HepG2 (cell line): ENCODE measurements around the gene SHISA7. TPM values are rescaled to one million over a fixed set of nuclear protein-coding genes. Genes with fewer than 3 reads are reported as not detected.
A peak's percentile ranks its signal among the peaks of the same experiment; 100 is the strongest.

Experiments
- ASH2L ChIP-seq: fragments of 300-600, 200-600 bp; sonication (generic); IDR thresholded peaks from 2 replicates; pipeline ENCODE4 v1.7.0; 2017; ENCODE audit warnings: low read depth, mild to moderate bottlenecking, moderate library complexity, mixed read lengths, low read length; ENCODE audit not compliant: insufficient read length
- CENPT ChIP-seq: sonication (generic); formaldehyde crosslinking; IDR thresholded peaks from 2 replicates; pipeline ENCODE4 v1.8.0; 2022; ENCODE audit warnings: low read depth, mild to moderate bottlenecking, moderate library complexity, missing genetic modification reagents
- DNMT3B ChIP-seq: conservative IDR thresholded peaks from 2 replicates; pipeline ENCODE4 v1.6.1; 2016; ENCODE audit warnings: missing biosample characterization, control low read depth
- EHMT2 ChIP-seq: fragments of 200-600 bp; sonication (generic); IDR thresholded peaks from 2 replicates; pipeline ENCODE4 v1.7.0; 2017; ENCODE audit warnings: antibody characterized with exemption, low read depth, low read length, borderline replicate concordance
- ESRRA ChIP-seq: sonication (generic); formaldehyde crosslinking; IDR thresholded peaks from 2 replicates; pipeline ENCODE4 v1.5.1; 2020; ENCODE audit warnings: mild to moderate bottlenecking, low read depth, missing genetic modification reagents
- FOXM1 ChIP-seq: sonication (generic); formaldehyde crosslinking; IDR thresholded peaks from 2 replicates; pipeline ENCODE4 v1.5.0; 2020; ENCODE audit warnings: missing genetic modification reagents
- JUND ChIP-seq: sonication (generic); formaldehyde crosslinking; IDR thresholded peaks from 2 replicates; pipeline ENCODE4 v1.8.0; 2022; ENCODE audit warnings: mild to moderate bottlenecking, missing genetic modification reagents
- KLF13 ChIP-seq: sonication (generic); formaldehyde crosslinking; IDR thresholded peaks from 2 replicates; pipeline ENCODE4 v1.4.0; 2020; ENCODE audit warnings: mild to moderate bottlenecking, missing genetic modification reagents
- NRL ChIP-seq: sonication (generic); formaldehyde crosslinking; IDR thresholded peaks from 2 replicates; pipeline ENCODE4 v1.5.0; 2020; ENCODE audit warnings: missing genetic modification reagents, mild to moderate bottlenecking, moderate library complexity, borderline replicate concordance
- SCMH1 ChIP-seq: sonication (generic); formaldehyde crosslinking; IDR thresholded peaks from 2 replicates; pipeline ENCODE4 v1.9.0; 2021; ENCODE audit warnings: missing genetic modification reagents, mild to moderate bottlenecking, borderline replicate concordance
- STAG1 ChIP-seq: sonication (generic); formaldehyde crosslinking; IDR thresholded peaks from 2 replicates; pipeline ENCODE4 v1.4.0; 2020; ENCODE audit warnings: missing genetic modification reagents
- STAT5B ChIP-seq: sonication (generic); formaldehyde crosslinking; IDR thresholded peaks from 2 replicates; pipeline ENCODE4 v1.4.0; 2020; ENCODE audit warnings: missing genetic modification reagents
- TAF1 ChIP-seq: sonication (generic); formaldehyde crosslinking; IDR thresholded peaks from 2 replicates; pipeline ENCODE4 v1.4.0; 2020; ENCODE audit warnings: missing genetic modification reagents
- ZNF160 ChIP-seq: sonication (generic); formaldehyde crosslinking; IDR thresholded peaks from 2 replicates; pipeline ENCODE4 v1.8.0; 2022; ENCODE audit warnings: mild to moderate bottlenecking, inconsistent platforms, missing genetic modification reagents
- ZNF24 ChIP-seq: fragments of 450-650 bp; IDR thresholded peaks from 2 replicates; pipeline ENCODE4 v1.6.1; 2017; ENCODE audit warnings: antibody characterized with exemption, mild to moderate bottlenecking
- ZNF614 ChIP-seq: IDR thresholded peaks from 2 replicates; pipeline ENCODE4 v1.6.1; 2018; ENCODE audit warnings: missing biosample characterization, missing genetic modification reagents, inconsistent platforms, borderline replicate concordance
- ZNF672 ChIP-seq: sonication (generic); formaldehyde crosslinking; IDR thresholded peaks from 2 replicates; pipeline ENCODE4 v1.8.1; 2022; ENCODE audit warnings: missing genetic modification reagents
- ZNF839 ChIP-seq: sonication (generic); formaldehyde crosslinking; IDR thresholded peaks from 2 replicates; pipeline ENCODE4 v1.4.0; 2020; ENCODE audit warnings: missing genetic modification reagents, mild to moderate bottlenecking, borderline replicate concordance
- polyA plus RNA-seq, 8 experiments: library from polyadenylated mRNA; depleted of rRNA in 3 of 8; stranded (reverse) in 7 of 8; unstranded in 1 of 8; fragments of >200 nt; fragmentation: Illumina TruSeq in 4 of 8; extraction: Trizol in 4 of 8; gene quantifications; 2 replicates each; pipeline versions ENCODE4 v1.2.1 to v1.2.3, GENCODE V29; 2011 to 2016; ENCODE audit warnings: low read depth in 4 of 8, missing spikeins in 1 of 8, mixed read lengths in 1 of 8; ENCODE audit not compliant: insufficient read depth in 1 of 8
- total RNA-seq, 5 experiments: library from RNA; depleted of rRNA; stranded (reverse); fragments of >200 nt; fragmentation: Illumina TruSeq; extraction: Trizol; gene quantifications; 2 replicates each; pipeline ENCODE4 v1.2.3, GENCODE V29; 2016; ENCODE audit warnings: low read depth in 1 of 5
- TF ChIP-seq, protein P1 (sequence below): sonication (generic); formaldehyde crosslinking; IDR thresholded peaks from 2 replicates; pipeline ENCODE4 v1.5.1; 2020; ENCODE audit warnings: missing genetic modification reagents, mild to moderate bottlenecking, borderline replicate concordance
- TF ChIP-seq, protein P2 (sequence below): sonication (generic); formaldehyde crosslinking; conservative IDR thresholded peaks from 2 replicates; pipeline ENCODE4 v1.4.0; 2020; ENCODE audit warnings: missing genetic modification reagents
- TF ChIP-seq, protein P3 (sequence below): sonication (generic); formaldehyde crosslinking; IDR thresholded peaks from 2 replicates; pipeline ENCODE4 v1.4.0; 2020; ENCODE audit warnings: mild to moderate bottlenecking, missing genetic modification reagents

Gene SHISA7
- total and polyA plus RNA-seq, 2 of the 13 experiments (the other 11 are each of a cell fraction or from before 2014, with no cell fraction given): not detected

DNA sequence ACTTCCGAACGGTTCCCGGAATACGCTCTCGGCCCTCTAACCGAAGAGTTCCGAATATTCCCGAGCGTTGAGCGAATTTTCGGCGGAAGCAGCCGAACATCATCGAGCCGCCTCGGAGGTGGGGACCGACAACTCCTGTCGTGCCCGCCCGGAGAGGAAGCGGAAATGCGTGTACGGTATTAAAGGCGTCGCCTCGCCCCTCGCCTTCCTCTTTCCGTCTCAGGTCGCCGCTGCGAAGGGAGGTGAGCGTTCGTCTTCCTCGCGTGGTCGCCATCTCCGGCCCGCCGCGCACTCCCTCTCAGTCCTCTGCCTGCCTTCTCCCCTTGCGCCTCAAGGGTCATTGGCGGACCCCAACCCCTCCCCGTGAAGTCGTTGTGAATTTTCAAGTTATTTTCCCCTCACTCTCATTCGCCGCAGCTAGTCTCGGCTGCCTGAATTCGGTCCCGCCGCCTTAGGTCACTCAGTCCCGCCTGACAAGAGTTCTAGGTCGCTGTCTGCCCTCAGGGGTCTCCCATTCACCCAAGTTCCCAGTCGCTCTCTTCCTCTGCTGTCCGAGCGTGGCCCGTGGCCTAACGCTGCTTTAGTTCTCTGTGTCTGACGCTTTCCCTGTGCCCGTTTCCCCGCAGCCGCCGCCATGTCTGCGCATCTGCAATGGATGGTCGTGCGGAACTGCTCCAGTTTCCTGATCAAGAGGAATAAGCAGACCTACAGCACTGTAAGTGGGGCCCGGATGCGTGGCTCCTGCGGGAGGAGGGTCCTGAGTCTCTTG is 57.2 kb downstream of the SHISA7 start, which contains the start of gene RPL28 (continued):
- 0 out of 2 replicates have a peak, but pooled peaks have one; percentile 83 for TF ChIP-seq KLF13 (CRISPR knock-in tag)
- TF ChIP-seq, protein P1, sequence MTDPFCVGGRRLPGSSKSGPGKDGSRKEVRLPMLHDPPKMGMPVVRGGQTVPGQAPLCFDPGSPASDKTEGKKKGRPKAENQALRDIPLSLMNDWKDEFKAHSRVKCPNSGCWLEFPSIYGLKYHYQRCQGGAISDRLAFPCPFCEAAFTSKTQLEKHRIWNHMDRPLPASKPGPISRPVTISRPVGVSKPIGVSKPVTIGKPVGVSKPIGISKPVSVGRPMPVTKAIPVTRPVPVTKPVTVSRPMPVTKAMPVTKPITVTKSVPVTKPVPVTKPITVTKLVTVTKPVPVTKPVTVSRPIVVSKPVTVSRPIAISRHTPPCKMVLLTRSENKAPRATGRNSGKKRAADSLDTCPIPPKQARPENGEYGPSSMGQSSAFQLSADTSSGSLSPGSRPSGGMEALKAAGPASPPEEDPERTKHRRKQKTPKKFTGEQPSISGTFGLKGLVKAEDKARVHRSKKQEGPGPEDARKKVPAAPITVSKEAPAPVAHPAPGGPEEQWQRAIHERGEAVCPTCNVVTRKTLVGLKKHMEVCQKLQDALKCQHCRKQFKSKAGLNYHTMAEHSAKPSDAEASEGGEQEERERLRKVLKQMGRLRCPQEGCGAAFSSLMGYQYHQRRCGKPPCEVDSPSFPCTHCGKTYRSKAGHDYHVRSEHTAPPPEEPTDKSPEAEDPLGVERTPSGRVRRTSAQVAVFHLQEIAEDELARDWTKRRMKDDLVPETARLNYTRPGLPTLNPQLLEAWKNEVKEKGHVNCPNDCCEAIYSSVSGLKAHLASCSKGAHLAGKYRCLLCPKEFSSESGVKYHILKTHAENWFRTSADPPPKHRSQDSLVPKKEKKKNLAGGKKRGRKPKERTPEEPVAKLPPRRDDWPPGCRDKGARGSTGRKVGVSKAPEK (CRISPR knock-in tag): 0 out of 2 replicates have a peak, but pooled peaks have one; percentile 29
- no peak for TF ChIP-seq SCMH1 (CRISPR knock-in tag)
- TF ChIP-seq ZNF672: 0 out of 2 replicates have a peak, but pooled peaks have one; percentile 56
- peak; percentile 69 for TF ChIP-seq ESRRA (CRISPR knock-in tag)
- TF ChIP-seq STAT5B (CRISPR knock-in tag): 0 out of 2 replicates have a peak, but pooled peaks have one; percentile 66
- TF ChIP-seq DNMT3B: 0 out of 2 replicates have a peak, but pooled peaks have one; percentile 39
- no peak for TF ChIP-seq EHMT2
- TF ChIP-seq, protein P2, sequence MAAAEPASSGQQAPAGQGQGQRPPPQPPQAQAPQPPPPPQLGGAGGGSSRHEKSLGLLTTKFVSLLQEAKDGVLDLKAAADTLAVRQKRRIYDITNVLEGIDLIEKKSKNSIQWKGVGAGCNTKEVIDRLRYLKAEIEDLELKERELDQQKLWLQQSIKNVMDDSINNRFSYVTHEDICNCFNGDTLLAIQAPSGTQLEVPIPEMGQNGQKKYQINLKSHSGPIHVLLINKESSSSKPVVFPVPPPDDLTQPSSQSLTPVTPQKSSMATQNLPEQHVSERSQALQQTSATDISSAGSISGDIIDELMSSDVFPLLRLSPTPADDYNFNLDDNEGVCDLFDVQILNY (CRISPR knock-in tag): no peak; the same call in 1 of the 2 replicates
- peak; percentile 15 for TF ChIP-seq ASH2L
- 0 out of 2 replicates have a peak, but pooled peaks have one; percentile 74 for TF ChIP-seq NRL
- TF ChIP-seq ZNF24: no peak
- TF ChIP-seq, protein P3, sequence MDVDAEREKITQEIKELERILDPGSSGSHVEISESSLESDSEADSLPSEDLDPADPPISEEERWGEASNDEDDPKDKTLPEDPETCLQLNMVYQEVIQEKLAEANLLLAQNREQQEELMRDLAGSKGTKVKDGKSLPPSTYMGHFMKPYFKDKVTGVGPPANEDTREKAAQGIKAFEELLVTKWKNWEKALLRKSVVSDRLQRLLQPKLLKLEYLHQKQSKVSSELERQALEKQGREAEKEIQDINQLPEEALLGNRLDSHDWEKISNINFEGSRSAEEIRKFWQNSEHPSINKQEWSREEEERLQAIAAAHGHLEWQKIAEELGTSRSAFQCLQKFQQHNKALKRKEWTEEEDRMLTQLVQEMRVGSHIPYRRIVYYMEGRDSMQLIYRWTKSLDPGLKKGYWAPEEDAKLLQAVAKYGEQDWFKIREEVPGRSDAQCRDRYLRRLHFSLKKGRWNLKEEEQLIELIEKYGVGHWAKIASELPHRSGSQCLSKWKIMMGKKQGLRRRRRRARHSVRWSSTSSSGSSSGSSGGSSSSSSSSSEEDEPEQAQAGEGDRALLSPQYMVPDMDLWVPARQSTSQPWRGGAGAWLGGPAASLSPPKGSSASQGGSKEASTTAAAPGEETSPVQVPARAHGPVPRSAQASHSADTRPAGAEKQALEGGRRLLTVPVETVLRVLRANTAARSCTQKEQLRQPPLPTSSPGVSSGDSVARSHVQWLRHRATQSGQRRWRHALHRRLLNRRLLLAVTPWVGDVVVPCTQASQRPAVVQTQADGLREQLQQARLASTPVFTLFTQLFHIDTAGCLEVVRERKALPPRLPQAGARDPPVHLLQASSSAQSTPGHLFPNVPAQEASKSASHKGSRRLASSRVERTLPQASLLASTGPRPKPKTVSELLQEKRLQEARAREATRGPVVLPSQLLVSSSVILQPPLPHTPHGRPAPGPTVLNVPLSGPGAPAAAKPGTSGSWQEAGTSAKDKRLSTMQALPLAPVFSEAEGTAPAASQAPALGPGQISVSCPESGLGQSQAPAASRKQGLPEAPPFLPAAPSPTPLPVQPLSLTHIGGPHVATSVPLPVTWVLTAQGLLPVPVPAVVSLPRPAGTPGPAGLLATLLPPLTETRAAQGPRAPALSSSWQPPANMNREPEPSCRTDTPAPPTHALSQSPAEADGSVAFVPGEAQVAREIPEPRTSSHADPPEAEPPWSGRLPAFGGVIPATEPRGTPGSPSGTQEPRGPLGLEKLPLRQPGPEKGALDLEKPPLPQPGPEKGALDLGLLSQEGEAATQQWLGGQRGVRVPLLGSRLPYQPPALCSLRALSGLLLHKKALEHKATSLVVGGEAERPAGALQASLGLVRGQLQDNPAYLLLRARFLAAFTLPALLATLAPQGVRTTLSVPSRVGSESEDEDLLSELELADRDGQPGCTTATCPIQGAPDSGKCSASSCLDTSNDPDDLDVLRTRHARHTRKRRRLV: peak; percentile 82
- peak; percentile 90; the same call in 1 of the 2 replicates for TF ChIP-seq ZNF160
- TF ChIP-seq TAF1: peak; percentile 100
- TF ChIP-seq ZNF839: no peak; the same call in 1 of the 2 replicates
- peak; percentile 5; the same call in 1 of the 2 replicates for TF ChIP-seq STAG1 (CRISPR knock-in tag)
- TF ChIP-seq CENPT (CRISPR knock-in tag): peak; percentile 90
- peak; percentile 81; the same call in 1 of the 2 replicates for TF ChIP-seq ZNF614 (CRISPR knock-in tag)
- TF ChIP-seq JUND (CRISPR knock-in tag): 0 out of 2 replicates have a peak, but pooled peaks have one; percentile 29
- no peak for TF ChIP-seq FOXM1
